IPS-18c (cell line): ENCODE results near the gene RBM19.
"Not testable (repeated sequence)": the region's sequence is repeated elsewhere in the genome, so short reads cannot be mapped to it uniquely, and the experiment has no call there.

Experiments
- H3K4me3 ChIP-seq: 2 replicates; pipeline ENCODE4 v1.7.0; 2013; ENCODE audit warnings: low read depth, mild to moderate bottlenecking, low read length, moderate library complexity; ENCODE audit not compliant: insufficient read depth
- H3K9me3 ChIP-seq: one replicate; pipeline ENCODE4 v1.6.1; 2013; ENCODE audit warnings: mild to moderate bottlenecking, low read length, moderate library complexity; ENCODE audit not compliant: control insufficient read depth, insufficient read depth

Gene RBM19

GRCh38 chr12:113918306-113918705 is 47.8 kb downstream of the RBM19 start:
- no peak overlapping the region for H3K4me3 ChIP-seq
- H3K9me3 ChIP-seq, result no peaks in the 10 kb centered on the region

- Histone ChIP-seq H3K4me3 (no peak overlapping the region), H3K9me3 (no peaks in the 10 kb centered on the region)
Observed at GRCh38 chr12:113917393-113917792, 48.7 kb downstream of the RBM19 start.

- Histone ChIP-seq H3K9me3 (no peaks in the 10 kb centered on the region), H3K4me3 (no peak overlapping the region)
Observed at GRCh38 chr12:113914806-113915205, 51.3 kb downstream of the RBM19 start.

- Histone ChIP-seq H3K4me3 (no peak overlapping the region), H3K9me3 (no peaks in the 10 kb centered on the region)
Observed at GRCh38 chr12:113914176-113914575, 51.9 kb downstream of the RBM19 start.

- Histone ChIP-seq H3K9me3 (no peaks in the 10 kb centered on the region), H3K4me3 (no peak overlapping the region)
Observed at GRCh38 chr12:113912760-113913329, 53.3 kb downstream of the RBM19 start.

- Histone ChIP-seq H3K4me3 (no peak overlapping the region), H3K9me3 (no peaks in the 10 kb centered on the region)
Observed at GRCh38 chr12:113911971-113912759, 54.0 kb downstream of the RBM19 start.

- Histone ChIP-seq H3K9me3 (peaks cover 2% of the 10 kb centered on the region), H3K4me3 (no peak overlapping the region)
Observed at GRCh38 chr12:113910751-113911272, 55.3 kb downstream of the RBM19 start.

GRCh38 chr12:113909776-113910420 is 56.2 kb downstream of the RBM19 start:
- H3K9me3 ChIP-seq, result peaks cover 2% of the 10 kb centered on the region
- no peak overlapping the region for H3K4me3 ChIP-seq

- Histone ChIP-seq H3K4me3 (no peak overlapping the region), H3K9me3 (peaks cover 2% of the 10 kb centered on the region)
Observed at GRCh38 chr12:113908584-113909100, 57.5 kb downstream of the RBM19 start.

GRCh38 chr12:113907446-113908180 is 58.5 kb downstream of the RBM19 start:
- H3K4me3 ChIP-seq, result no peak overlapping the region

GRCh38 chr12:113906411-113907200 is 59.5 kb downstream of the RBM19 start:
- Histone ChIP-seq H3K9me3 (peaks cover 2% of the 10 kb centered on the region), H3K4me3 (no peak overlapping the region)

More at GRCh38 chr12:113907446-113908180, 58.5 kb downstream of the RBM19 start:
- peaks cover 2% of the 10 kb centered on the region for H3K9me3 ChIP-seq

GRCh38 chr12:113905829-113906228 is 60.3 kb downstream of the RBM19 start:
- peaks cover 2% of the 10 kb centered on the region for H3K9me3 ChIP-seq
- H3K4me3 ChIP-seq, result no peak overlapping the region

GRCh38 chr12:113903381-113903863 is 62.7 kb downstream of the RBM19 start:
- Histone ChIP-seq H3K9me3 (peaks cover 2% of the 10 kb centered on the region), H3K4me3 (no peak overlapping the region)

GRCh38 chr12:113901319-113901718 is 64.8 kb downstream of the RBM19 start:
- not testable (repeated sequence) for H3K9me3 ChIP-seq, H3K4me3 ChIP-seq

- Histone ChIP-seq H3K4me3 (no peak overlapping the region), H3K9me3 (no peaks in the 10 kb centered on the region)
Observed at GRCh38 chr12:113900716-113901115, 65.4 kb downstream of the RBM19 start.
